Activated CD4-positive, alpha-beta T cell treated with anti-CD3 and anti-CD28 coated beads, Interleukin-10, Interleukin-2, amounts not matched to agents 100 ng/mL and 50 ng/mL, durations not matched to agents 16 hours and 8 hours (primary cell): ENCODE results near the gene RAD51B.
A peak's percentile ranks its signal among the peaks of the same experiment; 100 is the strongest.

Source experiments
- DNase-seq: peaks from one replicate; pipeline ENCODE4 v3.0.0-alpha.2; 2020

RAD51B gene

DNA sequence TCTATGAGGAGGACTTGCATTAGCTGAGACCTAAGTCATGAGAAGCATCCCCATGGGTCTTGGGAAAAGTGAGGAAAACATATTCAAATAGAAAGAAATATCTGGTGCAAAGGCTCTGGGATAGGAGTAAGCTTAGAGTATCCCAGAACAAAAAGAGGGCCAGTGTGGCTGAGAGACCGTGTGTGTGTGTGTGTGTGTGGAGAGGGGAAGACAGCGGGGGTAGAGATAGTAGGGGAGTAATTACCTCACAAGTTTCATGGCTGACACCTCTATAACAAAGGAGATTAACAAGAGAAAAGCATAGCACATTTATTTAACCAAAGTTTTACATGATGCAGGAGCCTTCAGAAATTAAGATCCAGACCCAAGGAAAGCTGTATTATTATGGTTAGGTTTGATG lies 440.5 kb downstream of the RAD51B start:
- no peak for DNase-seq

DNA sequence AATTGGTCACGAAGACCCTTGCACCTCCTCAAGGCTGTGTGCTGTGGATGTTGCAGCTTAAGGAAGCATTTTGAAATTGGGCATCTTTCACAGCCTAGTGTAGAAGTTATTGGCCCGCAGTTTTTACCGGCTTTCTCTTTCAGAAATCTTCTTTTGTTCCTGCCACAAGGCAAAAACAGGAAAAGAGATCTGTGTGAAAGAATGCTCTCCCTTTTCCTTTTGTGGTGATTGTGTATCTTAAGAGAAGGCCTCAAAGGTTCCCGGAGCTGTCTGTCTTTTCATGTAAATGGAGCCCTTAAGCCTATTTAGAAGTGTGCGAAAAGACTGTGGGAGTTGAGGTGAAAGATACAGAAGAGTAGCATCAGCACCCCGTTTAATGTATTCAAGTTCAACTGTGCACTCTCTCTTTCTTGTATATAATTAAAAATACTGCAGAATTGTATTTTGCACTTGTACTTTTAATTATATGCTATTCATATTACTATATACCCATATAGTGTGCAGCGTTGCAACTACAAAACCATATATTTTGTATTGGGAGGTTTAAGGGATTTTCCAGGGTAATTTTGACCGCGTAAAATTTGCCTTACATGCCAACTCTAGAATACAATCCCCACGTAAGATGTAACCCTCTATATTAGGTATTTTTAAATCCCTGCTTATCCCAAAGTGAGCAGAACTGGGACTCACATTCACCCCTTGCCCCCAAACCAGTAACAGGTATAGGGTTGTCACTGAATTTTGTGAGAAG lies 441.7 kb downstream of the RAD51B start:
- no peak for DNase-seq

DNA sequence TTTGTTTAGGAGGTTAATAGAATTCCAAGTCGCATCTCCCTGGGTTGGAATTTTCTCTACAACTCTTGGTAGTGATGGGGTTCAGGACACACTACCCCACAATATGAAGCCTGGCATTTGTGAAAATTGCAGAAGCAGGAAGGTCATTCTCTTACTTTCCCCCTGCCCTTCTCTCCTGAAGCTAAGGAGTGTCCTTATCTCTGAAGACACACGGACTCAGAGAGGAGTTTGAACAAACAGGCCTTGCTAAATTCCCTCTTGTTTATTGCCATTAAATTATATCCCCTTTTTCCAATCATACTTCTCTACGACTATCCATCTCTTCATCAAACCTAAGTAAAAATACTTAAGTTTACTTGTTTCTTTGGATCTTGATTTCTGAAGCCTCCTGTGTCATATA lies 443.0 kb downstream of the RAD51B start:
- DNase-seq = no peak

DNA sequence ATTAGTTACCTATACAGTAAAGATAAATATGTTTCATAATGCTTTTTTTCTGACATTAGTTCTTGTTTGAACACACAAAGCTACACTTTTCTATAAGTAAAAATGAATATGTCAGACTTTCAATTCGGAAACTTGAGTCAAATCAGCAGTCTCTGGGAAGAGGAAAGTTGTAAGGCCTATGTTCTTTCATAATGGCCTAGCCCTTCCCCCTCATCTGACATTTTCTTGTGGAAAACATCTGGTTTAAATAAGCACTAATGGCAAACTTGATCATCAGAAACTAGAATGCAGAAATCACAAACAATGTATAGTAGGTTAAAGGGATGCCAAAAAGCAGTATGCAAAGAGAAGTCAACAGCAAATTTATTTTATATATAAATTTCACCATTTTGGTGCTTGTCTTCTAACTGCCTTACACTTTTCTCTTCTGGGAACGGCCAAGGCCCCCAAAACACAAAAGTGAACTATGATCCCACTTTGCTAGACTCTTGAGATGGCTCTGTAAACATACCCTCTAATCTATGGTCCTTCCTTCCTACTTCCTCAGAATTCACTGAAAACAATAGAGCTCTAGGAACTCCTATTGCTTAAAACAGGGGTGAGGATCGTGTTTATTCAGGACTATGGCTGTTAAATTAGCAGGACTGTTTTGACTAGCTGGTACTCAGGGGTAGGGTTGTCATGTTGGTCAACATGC lies 444.1 kb downstream of the RAD51B start:
- DNase-seq = no peak

DNA sequence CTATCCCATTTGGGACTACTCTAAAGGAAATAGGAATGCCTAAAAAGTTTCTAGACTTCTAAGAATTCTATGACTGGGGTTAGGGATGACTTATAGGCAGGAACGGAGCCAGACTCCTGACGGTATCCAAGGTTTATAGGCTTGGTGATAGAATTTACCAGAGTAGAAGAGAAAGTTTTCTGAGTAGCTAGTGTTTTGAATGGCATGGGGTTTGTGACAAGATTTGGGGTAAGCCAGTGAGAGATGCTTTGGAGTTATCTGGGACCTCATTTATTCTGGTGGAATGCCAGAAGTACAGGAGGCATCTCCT lies 444.6 kb downstream of the RAD51B start:
- no peak for DNase-seq

DNA sequence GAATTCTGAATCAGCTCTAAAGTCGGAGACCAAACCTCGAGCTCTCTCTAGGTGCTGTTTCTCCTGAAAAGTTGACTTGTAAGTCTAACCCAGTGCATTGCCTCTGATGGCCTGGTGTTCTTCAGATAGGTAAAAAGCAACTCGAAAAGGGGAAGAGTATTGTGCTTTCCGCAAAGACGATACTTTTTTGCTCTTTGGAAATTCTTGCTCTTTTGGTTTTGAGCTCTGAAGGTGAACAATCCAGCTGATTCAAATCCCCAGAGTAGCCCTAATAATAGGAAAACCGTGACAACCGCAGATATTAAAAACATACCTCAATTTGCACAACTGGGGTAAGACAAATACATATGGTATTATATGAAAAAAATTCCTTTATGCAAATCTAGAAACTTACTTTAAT lies 447.4 kb downstream of the RAD51B start:
- no peak for DNase-seq

DNA sequence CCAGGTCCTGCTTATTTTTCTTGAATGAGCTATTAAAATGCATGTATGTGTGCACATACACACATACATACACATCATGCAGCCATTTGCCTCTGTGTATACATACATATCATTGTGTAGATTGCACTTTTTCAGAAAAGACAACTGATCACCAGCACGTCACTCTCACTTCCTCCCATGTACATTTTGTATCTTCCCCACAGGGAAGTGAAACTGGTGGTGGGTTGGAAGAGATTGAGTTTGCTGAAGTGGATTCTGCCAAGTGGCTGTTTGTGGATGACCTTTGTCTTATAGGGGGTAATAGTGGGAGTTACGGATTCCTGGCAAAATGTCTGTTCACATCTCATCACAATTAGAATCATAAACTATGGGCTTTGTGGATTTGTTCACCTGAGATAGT lies 448.6 kb downstream of the RAD51B start:
- no peak for DNase-seq

DNA sequence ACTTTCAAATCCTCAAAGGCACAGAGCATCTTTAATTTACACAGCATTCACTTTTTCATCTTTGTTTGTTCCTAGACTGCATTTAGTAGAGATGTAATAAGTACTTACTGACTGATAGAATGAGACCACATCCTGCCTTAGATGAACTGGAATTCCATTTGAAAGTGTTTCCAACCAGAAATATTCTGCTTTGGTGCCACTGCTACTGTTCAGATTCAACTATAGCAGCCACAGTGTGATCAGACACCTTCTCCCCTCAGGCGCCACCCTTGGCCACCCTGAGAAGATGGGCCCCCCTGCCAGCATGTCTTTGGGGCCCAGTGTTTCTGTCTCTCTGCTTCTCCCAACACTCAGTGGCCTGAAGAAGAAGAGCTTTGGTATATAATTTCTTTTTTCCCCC lies 449.1 kb downstream of the RAD51B start:
- DNase-seq = no peak

DNA sequence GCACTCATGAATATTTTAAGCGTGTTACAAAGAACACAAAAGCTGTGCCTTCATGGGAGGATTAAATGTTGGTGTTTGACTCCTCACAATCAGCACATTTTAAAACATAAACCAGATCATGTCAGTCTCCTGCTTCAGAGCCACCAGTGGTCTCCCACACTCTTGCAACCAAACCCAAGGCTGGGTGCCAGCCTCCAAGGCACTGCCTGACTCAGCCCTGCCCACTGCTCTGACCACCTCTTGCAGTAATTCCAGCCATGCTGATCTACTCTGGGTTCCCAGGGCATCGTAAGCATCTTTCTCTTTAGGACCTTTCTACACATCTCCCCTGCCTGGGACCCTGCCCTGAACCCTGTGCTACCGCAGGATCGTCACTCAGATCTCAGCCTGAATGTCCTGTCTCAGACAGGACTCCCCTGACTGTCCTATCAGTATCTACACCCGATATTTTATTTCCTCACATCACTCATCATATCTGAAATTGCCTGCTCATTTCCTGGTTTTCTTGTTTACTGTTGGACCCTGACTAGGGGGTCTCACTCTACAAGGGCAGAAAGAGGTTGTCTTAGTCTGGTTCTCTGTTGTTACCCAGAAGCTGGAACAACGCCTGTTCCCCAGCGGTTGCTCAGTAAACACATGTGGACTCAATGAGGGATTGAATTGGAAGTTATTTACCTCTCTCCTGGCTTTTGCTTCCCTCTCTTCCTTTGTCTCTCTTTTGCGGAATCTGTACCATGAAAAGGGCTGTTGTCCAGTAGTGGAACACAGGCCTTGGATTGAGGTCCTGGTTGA lies 449.8 kb downstream of the RAD51B start:
- DNase-seq = no peak

DNA sequence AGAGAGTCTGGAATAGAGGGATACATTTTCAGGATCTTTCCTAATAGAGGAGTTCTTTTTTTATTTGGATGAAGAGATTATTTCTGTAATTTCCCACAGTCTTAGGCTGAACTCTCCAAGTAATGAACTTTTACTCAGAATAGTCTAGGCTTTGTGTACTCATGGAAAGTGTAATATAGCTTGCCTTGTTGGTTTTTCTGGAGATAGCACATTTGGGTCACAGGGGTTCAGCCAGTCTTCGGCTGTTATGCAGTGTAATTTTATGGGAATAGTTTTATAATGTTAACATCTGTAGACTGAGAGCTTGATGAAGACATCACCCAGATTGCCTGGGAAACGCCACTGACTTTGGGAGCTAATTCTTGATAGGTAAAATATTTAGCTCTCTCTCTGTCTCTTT lies 450.8 kb downstream of the RAD51B start:
- DNase-seq = no peak

DNA sequence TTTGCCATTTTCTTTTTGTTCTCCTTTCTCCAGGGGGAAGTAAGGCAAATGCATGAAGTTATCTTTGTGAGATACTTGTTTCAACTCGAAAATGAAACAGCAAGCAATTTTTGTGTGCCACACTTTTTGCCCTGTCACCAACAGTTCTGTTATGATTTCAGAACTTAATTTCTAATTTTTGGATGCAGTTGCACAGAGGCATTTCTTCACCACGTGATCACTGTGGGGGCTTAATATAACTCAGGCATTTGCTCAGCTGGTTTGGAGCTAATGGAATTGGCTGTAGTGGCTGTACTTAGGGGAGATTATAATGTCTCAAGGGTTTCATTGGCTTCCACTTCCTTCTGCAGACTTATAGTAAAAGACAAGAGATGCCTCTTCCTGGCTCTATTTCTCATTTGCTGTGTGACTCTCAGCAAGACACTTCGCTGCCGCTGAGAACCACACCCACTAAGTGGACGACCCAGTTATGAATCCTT lies 452.4 kb downstream of the RAD51B start:
- peak; percentile 34 for DNase-seq

DNA sequence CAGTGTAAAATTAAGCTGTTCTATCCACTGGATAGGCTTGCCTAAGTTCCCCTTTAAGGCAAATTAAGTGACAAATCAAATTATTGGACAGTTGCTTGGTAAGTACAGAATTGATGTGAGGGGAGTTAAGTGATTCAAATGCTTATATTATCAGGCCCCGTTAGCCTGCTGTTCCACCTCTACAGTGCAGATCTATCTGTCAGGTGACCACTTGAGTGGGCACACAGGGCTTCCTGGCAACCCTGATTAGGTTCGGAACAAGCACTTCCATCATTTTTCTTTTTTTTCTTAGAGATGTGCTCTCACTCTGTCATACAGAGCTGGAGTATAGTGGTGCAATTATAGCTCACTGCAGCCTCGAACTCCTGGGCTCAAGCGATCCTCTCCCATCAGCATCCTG lies 453.8 kb downstream of the RAD51B start:
- no peak for DNase-seq

DNA sequence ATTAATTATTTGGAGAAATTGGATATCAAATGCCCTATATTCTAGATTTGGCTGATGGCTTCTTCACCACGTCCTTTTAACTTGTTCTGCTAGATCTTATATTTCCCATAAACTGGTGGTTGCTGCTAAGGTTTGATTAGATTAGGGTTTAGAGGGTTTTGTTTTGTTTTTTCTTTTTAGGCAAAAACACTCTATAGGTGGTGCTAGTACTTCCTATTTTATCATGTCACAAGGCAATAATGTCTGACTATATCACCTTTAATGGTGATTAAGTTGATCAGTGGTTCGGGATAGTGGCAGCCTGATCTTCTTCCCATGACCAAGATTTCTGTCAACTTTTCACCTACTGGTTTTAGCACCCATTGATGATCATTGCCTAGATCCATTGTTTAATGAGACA lies 455.1 kb downstream of the RAD51B start:
- DNase-seq = no peak

DNA sequence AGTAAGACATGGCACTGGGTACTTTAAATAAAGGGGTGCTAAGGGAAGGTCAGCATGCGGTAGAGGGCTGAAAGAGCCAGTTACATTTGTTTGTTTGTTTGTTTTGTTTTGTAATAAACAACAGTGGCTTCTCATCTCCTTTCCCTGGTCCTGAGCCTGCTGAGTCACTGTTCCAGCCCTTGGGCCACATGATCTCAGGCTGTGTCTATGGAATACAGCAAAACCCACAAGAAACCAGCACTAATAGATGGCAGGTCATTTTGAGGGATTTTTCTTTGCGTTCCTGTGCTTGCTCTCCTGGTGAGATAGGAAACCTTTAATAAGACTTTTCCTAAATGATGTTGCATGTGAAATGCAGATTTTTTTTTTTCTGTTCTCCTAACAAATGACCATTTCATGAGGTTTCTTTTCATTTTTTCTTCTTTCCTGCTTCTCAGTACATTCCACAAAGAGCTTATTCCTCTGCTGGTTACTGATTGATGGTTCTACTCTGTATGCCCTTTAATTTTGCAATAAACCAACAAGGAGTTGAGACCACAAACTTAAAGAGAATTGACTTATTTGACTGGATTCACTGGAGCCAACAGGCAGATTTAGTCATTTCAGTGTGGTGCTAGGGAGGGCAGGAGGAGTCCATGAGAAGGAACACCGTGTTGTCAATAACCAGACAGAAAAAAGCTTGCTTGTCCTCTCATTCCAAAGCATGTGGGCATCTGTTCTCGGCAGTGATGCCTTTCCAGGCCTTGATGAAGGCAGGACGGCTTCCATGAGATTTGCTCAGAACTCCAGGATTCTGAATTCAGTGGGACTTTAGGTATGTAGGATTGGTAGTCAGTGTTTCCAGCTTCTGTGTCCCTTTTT lies 459.2 kb downstream of the RAD51B start:
- DNase-seq = no peak

DNA sequence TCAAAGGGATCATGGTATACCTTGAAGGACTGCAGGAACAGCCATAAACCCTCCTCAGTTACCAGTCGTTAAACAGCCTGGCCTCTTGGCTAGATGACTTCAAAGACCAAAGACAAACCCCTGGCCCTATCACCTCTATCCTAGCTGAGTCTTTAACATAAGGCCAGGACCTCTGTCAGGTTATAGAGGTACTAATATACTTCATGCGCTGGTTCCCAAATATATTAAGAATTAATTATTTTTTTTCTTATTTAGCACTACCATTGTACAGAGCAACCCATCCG lies 459.8 kb downstream of the RAD51B start:
- no peak for DNase-seq

DNA sequence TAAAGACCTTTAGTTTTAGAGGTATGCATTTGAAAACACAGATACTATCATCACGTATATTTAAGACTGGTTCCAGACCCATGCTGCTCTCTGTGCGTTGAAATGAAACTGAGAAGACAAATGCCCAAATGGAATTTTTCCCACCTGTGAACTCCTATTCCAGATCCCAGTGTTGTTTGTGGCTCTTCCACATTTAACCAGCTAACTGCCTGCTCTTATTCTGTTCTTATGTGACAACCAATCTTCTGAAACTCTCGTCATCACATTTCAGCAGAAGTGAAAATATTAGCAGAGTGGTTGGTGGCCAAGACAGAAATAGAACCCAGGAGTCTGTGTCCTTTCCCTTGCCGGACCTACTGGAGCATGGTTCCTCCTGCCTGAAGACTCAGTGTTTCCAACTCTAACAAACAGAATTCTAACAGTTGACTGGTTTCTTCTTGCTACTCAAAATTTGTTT lies 460.2 kb downstream of the RAD51B start:
- no peak for DNase-seq

DNA sequence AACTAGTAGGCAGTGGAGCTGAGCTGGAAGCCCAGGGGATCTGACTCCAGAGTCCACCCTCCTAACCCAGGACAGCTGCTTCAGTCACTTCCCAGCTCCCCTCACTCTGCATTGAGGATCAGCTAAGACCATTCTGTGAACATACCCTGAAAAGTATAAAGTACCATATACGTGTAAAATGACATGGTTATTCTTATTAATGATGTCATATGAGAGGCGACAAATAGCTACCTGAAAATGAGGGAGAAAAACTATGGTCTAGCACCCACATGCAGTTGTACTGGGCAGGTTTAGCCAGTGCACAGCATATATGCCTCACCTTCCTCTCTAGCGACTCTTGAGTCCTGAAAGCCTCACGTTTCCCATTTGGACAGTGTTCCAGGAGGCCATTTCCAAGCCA lies 461.9 kb downstream of the RAD51B start:
- DNase-seq = no peak

DNA sequence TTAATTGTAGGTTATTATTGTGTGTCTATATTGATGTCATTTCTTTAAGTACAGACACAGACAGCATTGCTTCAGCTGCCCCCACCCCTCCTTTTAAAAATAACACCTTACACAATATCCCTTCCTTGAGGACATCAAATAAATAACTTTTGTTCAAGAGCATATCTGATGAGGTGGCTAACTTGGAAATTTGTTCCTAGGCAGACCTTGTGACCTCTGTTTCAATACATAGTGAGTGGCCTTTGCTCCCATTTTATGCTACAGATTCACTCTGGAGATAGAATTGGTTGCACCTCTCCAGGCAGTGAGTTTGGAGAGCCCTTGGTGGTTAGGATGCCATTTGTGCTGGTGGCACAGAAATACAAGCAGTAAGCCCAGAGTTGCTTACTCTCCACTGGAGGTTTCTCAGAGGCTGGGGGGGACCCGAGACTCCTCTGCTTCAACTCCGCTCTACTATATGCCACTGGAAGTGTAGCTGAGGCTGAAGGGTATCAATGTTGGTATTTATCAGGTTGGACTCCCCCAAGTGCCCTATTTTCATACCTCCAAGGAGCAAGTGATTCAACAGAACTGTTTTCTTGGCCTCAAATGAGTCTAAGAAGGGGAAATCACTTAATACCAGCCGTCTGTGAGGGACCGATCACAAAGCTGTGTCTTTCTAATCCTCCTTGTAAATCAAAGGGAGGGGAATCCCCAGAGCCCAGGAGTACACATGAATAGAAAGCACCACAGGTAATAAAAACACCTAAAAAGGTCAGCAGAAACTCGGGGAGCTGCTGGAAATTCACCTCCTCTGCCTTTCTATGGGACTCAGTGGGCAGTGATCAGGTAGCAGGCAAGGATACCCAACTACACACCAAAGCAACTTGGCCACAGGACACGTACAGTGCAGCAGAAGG lies 463.1 kb downstream of the RAD51B start:
- peak; percentile 36 for DNase-seq

DNA sequence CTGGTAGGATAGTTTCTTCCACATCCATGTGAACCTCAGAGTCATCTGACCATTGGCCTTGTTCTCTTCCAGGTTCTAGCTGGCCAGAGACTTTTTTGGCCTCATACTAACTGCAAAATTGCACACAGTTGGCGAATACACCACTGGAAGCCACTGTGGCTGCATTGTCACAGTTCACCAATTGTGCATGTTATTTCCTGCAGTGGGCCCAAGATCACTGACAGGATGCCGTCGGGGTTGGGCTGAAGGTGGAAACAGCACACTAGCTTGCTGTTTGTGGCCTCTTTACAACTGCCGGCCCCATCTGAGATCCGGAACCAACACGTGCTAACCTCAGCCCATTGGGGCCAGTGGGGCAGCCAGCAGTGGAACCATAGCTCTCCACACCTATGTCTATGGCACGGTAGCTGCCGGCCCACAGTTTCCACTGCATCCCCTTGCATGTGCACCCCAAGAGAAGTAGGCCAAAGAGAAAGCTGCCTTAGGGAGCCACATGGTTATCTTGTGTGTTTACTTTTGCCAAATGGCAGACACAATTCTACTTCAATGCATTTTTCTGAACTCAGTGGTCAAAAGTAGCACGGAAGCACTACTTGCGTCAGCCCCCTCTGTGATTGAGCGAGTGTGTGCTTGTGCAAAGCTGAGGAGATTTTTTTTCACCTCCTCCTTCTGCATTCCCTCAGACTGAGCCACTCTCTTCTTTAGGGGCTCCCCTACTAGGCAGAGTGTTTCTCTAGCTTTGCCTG lies 464.0 kb downstream of the RAD51B start:
- peak; percentile 78 for DNase-seq

DNA sequence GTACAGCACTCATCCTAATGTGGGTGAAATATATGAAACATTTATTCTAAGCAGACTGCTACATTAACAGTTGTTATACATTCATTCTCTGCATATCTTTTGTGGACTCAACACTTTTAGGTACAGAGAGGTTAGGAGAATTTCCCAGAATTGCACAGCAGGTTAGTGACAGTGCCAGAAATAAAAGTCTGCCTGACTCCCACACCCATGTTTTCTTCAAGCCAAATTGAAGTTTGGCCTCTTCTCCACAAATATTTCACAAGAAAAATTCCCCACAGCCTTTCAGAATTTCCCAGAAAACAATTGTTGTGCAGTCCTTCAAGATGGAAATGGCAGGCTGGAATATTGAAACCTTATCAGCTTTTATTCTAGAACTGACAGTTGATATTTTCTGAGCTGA lies 464.8 kb downstream of the RAD51B start:
- DNase-seq = no peak

DNA sequence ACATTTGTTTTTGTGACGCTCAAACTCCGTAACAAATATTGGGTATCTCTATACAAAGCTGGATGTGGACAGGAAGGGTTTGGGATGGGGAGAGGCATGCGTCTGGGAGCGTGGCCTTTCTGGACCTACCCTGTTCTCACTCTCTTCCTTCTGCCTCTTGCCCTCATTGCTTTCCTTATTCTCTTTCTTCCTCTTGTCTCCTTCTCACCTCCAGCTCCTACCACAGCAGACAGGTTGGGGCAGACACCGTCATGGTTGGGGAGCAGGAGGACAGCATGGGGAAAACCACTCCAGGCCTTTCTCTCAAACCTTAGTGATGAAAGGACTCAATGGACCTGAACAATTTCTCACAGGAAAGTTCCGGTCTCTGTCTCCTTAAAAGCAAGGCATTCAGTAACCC lies 465.3 kb downstream of the RAD51B start:
- DNase-seq = no peak
